ENCODE data around the gene ZNF615.
"Not testable (repeated sequence)": the region's sequence is repeated elsewhere in the genome, so short reads cannot be mapped to it uniquely, and the experiment has no call there.

ZNF615 gene

DNA sequence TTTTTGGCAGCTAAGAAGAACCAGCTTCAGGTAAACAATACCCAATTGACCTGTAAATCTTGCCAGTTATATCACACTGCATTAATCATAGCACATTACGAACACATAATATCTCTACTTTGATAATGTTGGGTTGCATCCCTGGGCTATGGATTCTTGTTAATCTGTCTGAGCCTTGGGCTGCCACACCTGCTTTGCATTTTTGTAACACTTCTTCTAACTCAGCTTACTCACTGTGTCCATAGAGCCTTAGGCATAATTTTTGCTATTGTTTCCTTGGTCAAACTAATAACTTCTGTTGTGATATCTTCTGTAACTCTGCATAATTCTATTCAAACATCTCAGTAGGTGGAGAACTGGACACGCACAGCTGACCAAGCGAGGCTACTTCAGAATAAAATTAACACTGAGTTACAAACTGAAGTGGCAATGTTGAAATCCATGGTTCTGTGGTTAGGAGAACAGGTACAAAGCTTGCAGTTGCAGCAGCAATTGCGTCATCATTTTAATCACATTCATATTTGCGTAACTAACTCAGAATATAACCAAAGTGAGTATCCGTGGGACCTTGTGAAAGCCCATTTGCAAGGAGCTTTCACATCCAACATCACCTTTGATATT lies 27.8 kb downstream of the ZNF615 start:
- no peak for DNase-seq (ENCODE audit: low read depth)

DNA sequence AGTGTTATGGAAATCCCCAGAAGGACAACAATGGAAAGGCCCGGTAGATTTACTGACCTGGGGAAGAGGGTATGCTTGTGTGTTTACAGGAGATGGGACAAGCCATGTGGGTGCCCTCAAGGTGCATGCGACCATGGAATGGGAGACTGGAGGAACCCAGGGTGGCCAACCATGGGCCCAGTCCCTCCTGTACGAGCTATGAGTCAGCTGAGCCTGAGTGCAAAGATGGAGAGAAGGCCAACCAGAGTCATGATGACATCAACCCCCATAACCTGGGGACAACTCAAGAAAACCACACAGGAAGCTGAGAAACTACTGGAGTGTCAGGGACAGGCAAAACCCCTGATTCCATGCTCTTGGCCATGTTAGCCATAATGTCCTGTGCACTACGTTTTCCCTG lies 29.1 kb downstream of the ZNF615 start:
- DNase-seq (ENCODE audit: low read depth), result no peak

DNA sequence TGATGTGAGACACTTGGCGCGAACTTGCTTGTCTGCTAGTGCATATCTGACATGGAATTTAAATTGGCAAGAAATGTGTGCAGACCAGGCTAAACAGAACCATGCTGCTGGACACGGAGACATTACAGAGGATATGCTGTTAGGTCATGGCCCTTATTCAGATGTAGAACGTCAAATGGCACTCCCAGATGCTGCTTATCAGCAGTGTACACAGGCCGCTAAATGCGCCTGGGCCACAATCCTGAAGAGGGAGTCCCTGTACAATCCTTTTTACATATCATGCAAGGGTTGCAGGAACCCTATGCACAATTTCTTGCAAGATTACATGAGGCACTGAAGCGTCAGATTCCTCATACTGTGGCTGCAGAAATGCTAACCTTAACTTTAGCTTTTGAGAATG lies 30.7 kb downstream of the ZNF615 start:
- DNase-seq (ENCODE audit: low read depth), result no peak

DNA sequence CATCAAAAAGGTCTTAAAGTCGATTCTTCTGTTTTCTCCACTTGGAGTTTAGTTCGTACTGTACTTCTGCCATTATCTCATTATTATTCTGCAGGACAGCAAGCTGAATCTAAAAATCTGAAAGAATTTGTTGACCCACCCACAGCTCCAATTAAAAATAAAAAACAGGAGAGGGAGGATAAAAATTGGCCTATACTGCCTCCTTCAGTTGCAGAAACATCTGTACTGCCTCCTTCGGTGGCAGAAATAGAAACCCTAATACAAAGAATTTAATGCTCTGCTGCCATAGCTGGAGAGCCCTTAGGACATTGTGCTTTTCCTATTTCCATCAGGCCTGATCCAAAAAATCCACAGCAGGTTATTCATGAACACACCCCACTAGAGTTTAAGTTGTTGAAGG lies 31.2 kb downstream of the ZNF615 start:
- no peak for DNase-seq (ENCODE audit: low read depth)

DNA sequence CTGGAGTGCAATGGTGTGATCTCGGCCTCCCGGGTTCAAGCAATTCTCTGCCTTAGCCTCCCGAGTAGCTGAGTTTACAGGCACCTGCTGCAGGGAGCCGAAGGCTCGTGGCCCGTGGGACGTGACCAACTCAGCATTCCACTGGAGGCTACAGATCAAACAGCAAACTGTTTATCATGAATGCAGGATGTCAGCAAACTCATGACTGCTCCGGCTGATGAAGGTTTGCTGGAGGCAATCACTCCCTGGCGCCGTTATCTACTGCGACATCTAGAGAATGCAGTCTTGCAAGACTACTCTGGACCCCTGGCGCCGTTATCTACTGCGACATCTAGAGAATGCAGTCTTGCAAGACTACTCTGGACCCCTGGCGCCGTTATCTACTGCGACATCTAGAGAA lies 32.2 kb downstream of the ZNF615 start:
- not testable (repeated sequence) for DNase-seq (ENCODE audit: low read depth)

DNA sequence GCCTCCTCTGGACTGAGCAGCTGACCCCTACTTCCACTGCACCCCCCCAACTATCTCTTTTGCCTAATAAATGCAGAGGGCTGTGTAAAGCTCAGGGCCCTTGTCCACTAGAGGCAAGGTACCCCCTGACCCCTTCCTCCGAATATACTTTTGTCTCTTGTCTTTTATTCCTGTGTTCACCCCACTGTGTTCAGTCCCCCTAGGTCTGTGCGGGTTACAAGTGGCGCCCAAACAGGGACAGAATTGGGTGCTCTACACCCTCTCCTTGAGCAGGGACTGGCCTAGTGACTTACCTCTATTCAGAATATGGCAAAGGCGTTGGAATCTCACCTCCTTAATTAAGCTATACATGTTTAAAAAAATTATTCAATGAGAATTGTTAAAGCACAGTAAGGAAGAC lies 36.4 kb downstream of the ZNF615 start:
- no peak for DNase-seq (ENCODE audit: low read depth)

DNA sequence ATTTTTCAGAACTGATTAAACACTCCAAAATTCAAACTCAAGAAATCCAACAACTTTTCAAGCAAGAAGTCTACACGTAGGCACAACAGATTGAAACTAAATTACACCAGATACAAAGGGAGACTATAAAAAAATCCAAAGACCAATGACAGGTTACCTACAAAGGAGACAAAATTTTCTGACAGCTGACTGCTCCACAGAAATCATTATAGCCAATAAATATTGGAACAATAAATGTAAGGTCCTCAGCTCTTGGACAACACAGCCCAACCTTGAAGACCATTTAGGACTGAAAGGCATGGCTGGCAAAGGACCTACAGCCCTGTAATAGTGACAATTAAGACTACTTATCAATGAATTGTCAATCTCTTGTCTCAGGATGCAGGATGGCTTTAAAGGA lies 37.3 kb downstream of the ZNF615 start:
- no peak for DNase-seq (ENCODE audit: low read depth)

DNA sequence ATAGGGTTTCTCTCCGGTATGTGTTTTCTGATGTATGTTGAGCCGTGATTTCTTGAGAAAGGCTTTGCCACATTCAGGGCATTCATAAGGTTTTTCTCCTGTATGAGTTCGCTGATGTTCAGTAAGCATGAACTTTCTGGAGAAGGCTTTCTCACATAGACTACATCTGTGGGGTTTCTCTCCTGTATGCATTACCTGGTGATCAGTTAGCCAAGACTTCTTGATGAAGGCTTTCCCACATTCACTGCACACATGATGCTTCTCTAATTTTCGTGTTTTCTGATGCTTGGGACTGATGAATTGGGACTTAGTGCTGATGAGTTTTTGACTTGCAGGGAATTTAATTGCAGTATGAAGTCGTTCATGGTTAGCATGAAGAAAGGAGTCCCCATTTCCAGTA lies 42.4 kb downstream of the ZNF615 start:
- DNase-seq (ENCODE audit: low read depth), result no peak

DNA sequence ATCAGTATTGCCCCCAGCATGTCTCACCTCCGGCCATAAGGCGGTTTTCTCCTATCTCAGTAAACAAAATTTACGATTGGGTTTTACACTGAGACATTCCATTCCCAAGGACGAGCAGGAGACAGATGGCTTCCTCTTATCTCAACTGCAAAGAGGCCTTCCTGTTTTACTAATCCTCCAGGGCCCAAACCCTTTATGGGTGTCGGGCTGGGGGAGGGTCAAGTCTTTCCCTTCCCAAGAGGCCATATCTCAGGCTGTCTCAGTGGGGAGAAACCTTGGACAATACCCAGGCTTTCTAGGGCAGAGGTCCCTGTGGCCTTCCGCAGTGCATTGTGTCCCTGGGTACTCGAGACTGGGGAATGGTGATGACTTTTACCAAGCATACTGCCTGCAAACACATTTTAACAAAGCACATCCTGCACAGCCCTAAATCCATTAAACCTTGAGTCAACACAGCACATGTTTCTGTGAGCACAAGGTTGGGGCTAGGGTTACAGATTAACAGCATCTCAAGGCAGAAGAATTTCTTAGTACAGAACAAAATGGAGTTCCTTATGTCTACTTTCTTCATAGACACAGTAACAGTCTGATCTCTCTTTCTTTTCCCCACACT lies 47.3 kb downstream of the ZNF615 start:
- DNase-seq (ENCODE audit: low read depth), result not testable (repeated sequence)

DNA sequence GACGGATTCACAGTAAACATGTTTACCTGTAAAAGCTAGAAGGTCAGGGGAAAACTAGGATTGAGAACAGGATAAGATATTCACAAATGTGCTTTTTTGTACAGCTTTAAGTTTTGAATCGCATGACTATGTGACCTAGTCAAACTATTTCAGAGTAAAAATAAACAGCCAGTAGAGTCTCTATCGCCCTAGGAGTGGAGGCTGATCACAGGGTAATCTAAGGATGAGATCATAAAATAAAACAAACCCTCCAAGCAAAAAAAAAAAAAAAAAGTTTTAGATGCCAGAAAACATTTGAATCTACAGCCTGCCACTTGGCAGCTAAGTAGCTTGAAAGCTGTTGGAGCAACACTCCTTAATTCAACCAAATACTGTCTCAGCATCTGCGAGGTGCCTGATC lies 48.2 kb downstream of the ZNF615 start:
- DNase-seq (ENCODE audit: low read depth), result no peak

DNA sequence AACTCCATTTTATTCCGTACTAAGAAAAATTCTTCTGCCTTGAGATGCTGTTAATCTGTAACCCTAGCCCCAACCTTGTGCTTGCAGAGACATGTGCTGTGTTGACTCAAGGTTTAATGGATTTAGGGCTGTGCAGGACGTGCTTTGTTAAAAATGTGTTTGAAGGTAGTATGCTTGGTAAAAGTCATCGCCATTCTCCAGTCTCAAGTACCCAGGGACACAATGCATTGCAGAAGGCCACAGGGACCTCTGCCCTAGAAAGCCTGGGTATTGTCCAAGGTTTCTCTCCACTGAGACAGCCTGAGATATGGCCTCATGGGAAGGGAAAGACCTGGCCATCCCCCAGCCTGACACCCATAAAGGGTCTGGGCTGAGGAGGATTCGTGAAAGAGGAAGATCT lies 50.2 kb downstream of the ZNF615 start:
- not testable (repeated sequence) for DNase-seq (ENCODE audit: low read depth)

DNA sequence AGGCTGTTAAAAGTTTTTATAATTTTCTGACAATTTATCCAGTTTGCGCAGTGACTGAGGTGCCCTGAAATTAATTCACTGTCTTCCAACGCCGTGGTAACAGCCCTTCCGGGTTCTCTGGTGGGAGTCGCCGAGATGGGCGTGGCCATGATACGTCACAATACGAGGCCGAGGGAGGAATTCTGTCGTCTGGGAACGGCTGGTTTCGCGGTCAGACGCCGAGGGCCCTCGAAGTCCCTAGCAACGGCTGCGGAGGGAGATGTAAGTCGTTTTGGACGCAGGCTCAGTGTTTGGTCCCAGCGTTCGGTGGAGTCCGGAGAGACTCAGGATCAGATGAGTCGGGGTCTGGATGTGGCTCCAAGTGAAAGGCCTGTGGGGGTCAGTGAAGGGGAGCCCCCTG lies 59.0 kb downstream of the ZNF615 start:
- no peak for DNase-seq (ENCODE audit: low read depth)

DNA sequence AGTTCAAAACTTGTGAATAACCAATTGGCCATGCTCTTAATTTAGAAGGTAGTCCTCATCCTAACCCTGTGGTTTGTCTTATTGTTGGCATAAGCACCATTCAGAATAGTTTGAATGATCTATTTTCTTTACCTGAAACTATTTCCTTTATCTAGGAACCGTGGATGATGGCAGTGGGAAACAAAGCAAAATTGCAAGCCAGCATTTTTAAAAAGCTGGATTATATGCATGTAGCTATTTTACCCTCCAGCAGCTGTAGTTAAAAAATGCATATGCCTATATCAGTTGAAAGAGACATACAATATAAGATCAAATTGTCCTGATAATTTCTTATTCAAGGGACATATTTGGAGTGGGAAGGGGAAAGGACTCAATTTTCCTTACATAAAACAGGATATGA lies 61.4 kb downstream of the ZNF615 start:
- DNase-seq (ENCODE audit: low read depth), result no peak

DNA sequence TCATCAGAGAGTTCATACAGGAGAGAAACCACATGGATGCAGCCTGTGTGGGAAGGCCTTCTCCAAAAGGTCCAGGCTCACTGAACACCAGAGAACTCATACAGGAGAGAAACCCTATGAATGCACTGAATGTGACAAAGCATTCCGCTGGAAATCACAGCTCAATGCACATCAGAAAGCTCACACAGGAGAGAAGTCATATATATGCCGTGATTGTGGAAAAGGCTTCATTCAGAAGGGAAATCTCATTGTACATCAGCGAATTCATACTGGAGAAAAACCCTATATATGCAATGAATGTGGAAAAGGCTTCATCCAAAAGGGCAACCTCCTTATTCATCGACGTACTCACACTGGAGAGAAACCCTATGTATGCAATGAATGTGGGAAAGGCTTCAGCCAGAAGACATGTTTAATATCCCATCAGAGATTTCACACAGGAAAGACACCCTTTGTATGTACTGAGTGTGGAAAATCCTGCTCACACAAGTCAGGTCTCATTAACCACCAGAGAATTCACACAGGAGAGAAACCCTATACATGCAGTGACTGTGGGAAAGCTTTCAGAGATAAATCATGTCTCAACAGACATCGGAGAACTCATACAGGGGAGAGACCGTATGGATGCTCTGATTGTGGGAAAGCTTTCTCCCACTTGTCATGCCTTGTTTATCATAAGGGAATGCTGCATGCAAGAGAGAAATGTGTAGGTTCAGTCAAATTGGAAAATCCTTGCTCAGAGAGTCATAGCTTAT lies 63.0 kb downstream of the ZNF615 start:
- DNase-seq (ENCODE audit: low read depth), result no peak
